ENCODE results near the gene SBF1.

SBF1 gene

DNA sequence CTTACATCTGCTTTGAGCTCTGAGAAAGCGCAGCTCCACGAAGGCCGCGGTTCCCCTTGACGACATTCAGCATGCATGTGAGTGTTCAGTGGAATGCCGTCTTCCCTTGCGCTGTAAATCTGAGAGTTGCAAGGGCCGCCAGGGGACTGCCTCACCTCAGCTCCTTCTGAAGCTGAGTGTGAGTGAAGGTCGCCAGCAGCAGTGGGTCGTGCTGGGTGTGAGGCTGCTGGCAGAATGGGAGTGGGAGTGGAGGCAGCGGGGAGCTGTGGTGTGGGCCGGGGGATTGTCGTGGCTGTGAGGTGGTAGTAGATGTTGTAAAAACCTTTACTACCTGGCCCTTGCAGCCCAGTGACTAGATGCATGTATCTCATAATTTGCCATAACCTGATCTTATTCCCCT lies 66.5 kb downstream of the SBF1 start:
- peaks cover 4% of the 10 kb centered on the region for H3K36me3 ChIP-seq (replicated peaks; ENCODE audit: low read depth, low read length)
- no peak overlapping the region for H3K4me2 ChIP-seq (ENCODE audit: low read length)
- H3K79me2 ChIP-seq (ENCODE audit: low read length) = no peaks in the 10 kb centered on the region
- no peaks in the 10 kb centered on the region for H3K4me1 ChIP-seq (ENCODE audit: low read length)
- H3K9me3 ChIP-seq (ENCODE audit: insufficient read depth, low read length) = no peaks in the 10 kb centered on the region
- no peak overlapping the region for H3K27ac ChIP-seq (ENCODE audit: low read length)
- no peak for TF ChIP-seq EZH2phosphoT487 (IDR thresholded peaks at IDR 0.05; ENCODE audit: low read depth)
- TF ChIP-seq, protein P1, sequence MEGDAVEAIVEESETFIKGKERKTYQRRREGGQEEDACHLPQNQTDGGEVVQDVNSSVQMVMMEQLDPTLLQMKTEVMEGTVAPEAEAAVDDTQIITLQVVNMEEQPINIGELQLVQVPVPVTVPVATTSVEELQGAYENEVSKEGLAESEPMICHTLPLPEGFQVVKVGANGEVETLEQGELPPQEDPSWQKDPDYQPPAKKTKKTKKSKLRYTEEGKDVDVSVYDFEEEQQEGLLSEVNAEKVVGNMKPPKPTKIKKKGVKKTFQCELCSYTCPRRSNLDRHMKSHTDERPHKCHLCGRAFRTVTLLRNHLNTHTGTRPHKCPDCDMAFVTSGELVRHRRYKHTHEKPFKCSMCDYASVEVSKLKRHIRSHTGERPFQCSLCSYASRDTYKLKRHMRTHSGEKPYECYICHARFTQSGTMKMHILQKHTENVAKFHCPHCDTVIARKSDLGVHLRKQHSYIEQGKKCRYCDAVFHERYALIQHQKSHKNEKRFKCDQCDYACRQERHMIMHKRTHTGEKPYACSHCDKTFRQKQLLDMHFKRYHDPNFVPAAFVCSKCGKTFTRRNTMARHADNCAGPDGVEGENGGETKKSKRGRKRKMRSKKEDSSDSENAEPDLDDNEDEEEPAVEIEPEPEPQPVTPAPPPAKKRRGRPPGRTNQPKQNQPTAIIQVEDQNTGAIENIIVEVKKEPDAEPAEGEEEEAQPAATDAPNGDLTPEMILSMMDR (IDR thresholded peaks at IDR 0.05; ENCODE audit: low read depth, low read length) = no peak
- no peak overlapping the region for H2AFZ ChIP-seq (ENCODE audit: low read depth, low read length)
- H4K20me1 ChIP-seq (ENCODE audit: insufficient read depth, low read length) = no peaks in the 10 kb centered on the region
- H3K27me3 ChIP-seq (ENCODE audit: low read depth, low read length) = no peaks in the 10 kb centered on the region
- no peak overlapping the region for H3K9ac ChIP-seq (ENCODE audit: low read length)
- no peak overlapping the region for H3K4me3 ChIP-seq (ENCODE audit: low read length)

DNA sequence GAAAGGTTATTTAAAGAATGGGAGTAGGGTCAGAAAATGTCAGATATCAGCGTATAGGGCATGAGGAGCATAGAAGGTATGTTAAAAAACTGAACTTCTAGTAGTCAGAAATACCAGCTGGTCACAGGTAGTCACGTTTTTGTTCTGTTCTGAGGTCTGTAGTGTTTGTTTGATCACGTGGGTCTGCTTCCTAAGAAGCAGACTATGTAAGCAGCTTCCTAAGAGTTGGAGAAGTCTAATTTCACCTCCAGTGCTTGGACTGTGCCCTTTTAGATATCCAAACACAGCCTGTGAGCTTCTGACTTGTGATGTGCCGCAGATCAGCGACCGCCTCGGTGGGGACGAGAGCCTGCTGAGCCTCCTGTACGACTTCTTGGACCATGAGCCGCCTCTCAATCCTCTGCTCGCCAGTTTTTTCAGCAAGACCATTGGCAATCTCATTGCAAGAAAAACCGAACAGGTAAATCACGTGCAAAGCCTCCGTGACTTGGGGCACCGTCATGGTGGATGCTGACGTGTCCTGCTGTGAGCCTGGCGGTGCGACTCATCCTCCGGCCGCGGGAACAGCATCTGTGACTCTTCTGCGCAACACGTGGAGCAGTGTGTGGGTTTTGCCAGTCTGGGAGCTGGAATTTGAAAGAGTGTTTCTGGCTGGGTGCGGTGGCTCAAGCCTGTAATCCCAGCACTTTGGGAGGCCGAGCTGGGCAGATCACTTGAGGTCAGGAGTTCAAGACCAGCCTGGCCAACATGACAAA lies 68.2 kb downstream of the SBF1 start:
- TF ChIP-seq, protein P1 (IDR thresholded peaks at IDR 0.05; ENCODE audit: low read depth, low read length) = no peak
- TF ChIP-seq EZH2phosphoT487 (IDR thresholded peaks at IDR 0.05; ENCODE audit: low read depth) = no peak
- Histone ChIP-seq H3K4me2 (ENCODE audit: low read length) (no peak overlapping the region), H3K9me3 (ENCODE audit: insufficient read depth, low read length) (no peaks in the 10 kb centered on the region), H4K20me1 (ENCODE audit: insufficient read depth, low read length) (no peaks in the 10 kb centered on the region), H3K79me2 (ENCODE audit: low read length) (no peaks in the 10 kb centered on the region), H3K27ac (ENCODE audit: low read length) (no peak overlapping the region), H2AFZ (ENCODE audit: low read depth, low read length) (no peak overlapping the region), H3K36me3 (replicated peaks; ENCODE audit: low read depth, low read length) (peaks cover 4% of the 10 kb centered on the region), H3K4me1 (ENCODE audit: low read length) (no peaks in the 10 kb centered on the region), H3K27me3 (ENCODE audit: low read depth, low read length) (no peaks in the 10 kb centered on the region), H3K9ac (ENCODE audit: low read length) (no peak overlapping the region), H3K4me3 (ENCODE audit: low read length) (no peak overlapping the region)

DNA sequence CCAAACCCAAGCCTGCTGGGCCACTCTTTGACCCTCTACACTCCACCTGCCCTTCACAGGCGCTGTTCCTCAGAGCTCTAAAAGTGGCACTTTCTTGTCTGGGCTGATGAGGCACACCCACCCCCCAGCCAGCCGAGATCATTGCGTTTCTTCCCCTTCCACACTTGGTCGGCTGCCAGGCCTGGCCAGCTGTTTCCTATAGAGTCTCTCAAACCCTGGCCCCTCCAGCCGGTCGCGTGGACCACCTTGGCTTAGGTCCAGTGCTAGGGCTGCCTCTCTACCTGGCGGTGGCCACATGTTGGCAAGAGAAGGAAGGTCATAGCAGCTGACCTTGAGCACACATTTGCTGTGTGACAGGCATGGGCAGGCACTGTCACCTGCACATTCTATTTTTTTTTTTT lies 71.1 kb downstream of the SBF1 start:
- Histone ChIP-seq H3K27ac (ENCODE audit: low read length) (no peak overlapping the region), H2AFZ (ENCODE audit: low read depth, low read length) (no peak overlapping the region), H3K4me1 (ENCODE audit: low read length) (no peaks in the 10 kb centered on the region)

DNA sequence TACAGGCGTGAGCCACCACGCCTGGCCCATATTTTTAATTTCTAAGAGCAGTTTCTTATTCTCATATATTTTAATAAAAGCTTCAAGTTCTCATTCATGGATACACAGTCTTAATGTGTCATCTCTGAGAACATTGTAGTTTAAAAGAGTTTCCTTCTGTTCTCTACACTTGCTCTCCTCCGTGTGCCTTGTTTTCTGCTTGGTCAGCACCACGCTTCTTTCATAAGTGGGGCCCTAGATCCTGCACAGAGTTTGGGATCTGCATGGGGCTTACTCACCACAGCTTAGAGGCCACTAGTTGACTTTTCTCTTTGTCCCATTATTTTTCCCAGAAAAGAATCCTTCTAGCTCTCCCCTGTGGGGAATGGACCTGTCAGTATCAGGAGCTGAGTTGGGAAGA lies 72.9 kb downstream of the SBF1 start:
- H3K79me2 ChIP-seq (ENCODE audit: low read length) = no peaks in the 10 kb centered on the region
- no peaks in the 10 kb centered on the region for H3K9me3 ChIP-seq (ENCODE audit: insufficient read depth, low read length)
- no peak overlapping the region for H3K27ac ChIP-seq (ENCODE audit: low read length)
- peaks cover 4% of the 10 kb centered on the region for H3K36me3 ChIP-seq (replicated peaks; ENCODE audit: low read depth, low read length)
- H3K4me3 ChIP-seq (ENCODE audit: low read length) = no peak overlapping the region
- TF ChIP-seq, protein P1 (IDR thresholded peaks at IDR 0.05; ENCODE audit: low read depth, low read length) = no peak
- no peak for TF ChIP-seq EZH2phosphoT487 (IDR thresholded peaks at IDR 0.05; ENCODE audit: low read depth)
- H3K27me3 ChIP-seq (ENCODE audit: low read depth, low read length) = no peaks in the 10 kb centered on the region
- no peak overlapping the region for H3K4me2 ChIP-seq (ENCODE audit: low read length)
- no peaks in the 10 kb centered on the region for H3K4me1 ChIP-seq (ENCODE audit: low read length)
- no peak overlapping the region for H2AFZ ChIP-seq (ENCODE audit: low read depth, low read length)
- H4K20me1 ChIP-seq (ENCODE audit: insufficient read depth, low read length) = no peaks in the 10 kb centered on the region
- no peak overlapping the region for H3K9ac ChIP-seq (ENCODE audit: low read length)

More for the DNA sequence above, 71.1 kb downstream of the SBF1 start:
- Histone ChIP-seq H4K20me1 (ENCODE audit: insufficient read depth, low read length) (no peaks in the 10 kb centered on the region), H3K9me3 (ENCODE audit: insufficient read depth, low read length) (no peaks in the 10 kb centered on the region), H3K4me3 (ENCODE audit: low read length) (no peak overlapping the region), H3K4me2 (ENCODE audit: low read length) (no peak overlapping the region), H3K9ac (ENCODE audit: low read length) (no peak overlapping the region), H3K79me2 (ENCODE audit: low read length) (no peaks in the 10 kb centered on the region), H3K36me3 (replicated peaks; ENCODE audit: low read depth, low read length) (peaks cover 4% of the 10 kb centered on the region), H3K27me3 (ENCODE audit: low read depth, low read length) (no peaks in the 10 kb centered on the region)
- TF ChIP-seq EZH2phosphoT487 (IDR thresholded peaks at IDR 0.05; ENCODE audit: low read depth) = no peak
- TF ChIP-seq, protein P1 (IDR thresholded peaks at IDR 0.05; ENCODE audit: low read depth, low read length) = no peak
